ENCODE data around the gene RELB.

DNA sequence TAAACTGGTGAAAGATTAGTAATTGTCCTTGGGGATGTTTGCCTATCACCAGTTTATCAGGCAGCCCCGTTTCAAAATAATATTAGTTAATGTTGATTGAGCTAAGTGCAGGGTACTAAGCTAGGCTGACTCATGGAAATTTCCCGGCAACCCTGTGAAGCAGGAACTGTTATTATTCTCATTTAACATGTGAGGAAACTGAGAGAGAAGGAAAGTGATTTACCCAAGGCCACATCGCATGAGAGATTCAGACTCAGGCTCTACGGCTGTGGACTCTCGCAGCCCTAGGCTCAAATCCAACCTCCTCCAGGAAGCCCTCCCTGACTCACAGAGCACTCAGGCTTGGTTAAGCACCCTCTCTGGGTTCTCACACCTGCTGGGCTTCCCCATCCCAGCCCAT is 26.4 kb upstream of the RELB start:
- TF ChIP-seq, protein P1, sequence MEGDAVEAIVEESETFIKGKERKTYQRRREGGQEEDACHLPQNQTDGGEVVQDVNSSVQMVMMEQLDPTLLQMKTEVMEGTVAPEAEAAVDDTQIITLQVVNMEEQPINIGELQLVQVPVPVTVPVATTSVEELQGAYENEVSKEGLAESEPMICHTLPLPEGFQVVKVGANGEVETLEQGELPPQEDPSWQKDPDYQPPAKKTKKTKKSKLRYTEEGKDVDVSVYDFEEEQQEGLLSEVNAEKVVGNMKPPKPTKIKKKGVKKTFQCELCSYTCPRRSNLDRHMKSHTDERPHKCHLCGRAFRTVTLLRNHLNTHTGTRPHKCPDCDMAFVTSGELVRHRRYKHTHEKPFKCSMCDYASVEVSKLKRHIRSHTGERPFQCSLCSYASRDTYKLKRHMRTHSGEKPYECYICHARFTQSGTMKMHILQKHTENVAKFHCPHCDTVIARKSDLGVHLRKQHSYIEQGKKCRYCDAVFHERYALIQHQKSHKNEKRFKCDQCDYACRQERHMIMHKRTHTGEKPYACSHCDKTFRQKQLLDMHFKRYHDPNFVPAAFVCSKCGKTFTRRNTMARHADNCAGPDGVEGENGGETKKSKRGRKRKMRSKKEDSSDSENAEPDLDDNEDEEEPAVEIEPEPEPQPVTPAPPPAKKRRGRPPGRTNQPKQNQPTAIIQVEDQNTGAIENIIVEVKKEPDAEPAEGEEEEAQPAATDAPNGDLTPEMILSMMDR (IDR thresholded peaks at IDR 0.05) = no peak
- no peak for TF ChIP-seq POLR2AphosphoS5 (IDR thresholded peaks at IDR 0.05)
- no peak for TF ChIP-seq POLR2A (IDR thresholded peaks at IDR 0.05)
- TF ChIP-seq EP300 (IDR thresholded peaks at IDR 0.05) = no peak

All from gastroesophageal sphincter (tissue), 3 donors.